ENCODE results near the gene RAB28.

- TF ChIP-seq, protein P1, sequence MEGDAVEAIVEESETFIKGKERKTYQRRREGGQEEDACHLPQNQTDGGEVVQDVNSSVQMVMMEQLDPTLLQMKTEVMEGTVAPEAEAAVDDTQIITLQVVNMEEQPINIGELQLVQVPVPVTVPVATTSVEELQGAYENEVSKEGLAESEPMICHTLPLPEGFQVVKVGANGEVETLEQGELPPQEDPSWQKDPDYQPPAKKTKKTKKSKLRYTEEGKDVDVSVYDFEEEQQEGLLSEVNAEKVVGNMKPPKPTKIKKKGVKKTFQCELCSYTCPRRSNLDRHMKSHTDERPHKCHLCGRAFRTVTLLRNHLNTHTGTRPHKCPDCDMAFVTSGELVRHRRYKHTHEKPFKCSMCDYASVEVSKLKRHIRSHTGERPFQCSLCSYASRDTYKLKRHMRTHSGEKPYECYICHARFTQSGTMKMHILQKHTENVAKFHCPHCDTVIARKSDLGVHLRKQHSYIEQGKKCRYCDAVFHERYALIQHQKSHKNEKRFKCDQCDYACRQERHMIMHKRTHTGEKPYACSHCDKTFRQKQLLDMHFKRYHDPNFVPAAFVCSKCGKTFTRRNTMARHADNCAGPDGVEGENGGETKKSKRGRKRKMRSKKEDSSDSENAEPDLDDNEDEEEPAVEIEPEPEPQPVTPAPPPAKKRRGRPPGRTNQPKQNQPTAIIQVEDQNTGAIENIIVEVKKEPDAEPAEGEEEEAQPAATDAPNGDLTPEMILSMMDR (IDR thresholded peaks at IDR 0.05; ENCODE audit: low read depth, low read length) = no peak
- no peak for TF ChIP-seq EZH2phosphoT487 (IDR thresholded peaks at IDR 0.05; ENCODE audit: low read depth)
Measured at GRCh38 chr4:13452927-13453579, 31.1 kb downstream of the RAB28 start.
